ENCODE results near the gene SPATA25.

The SPATA25 gene

DNA sequence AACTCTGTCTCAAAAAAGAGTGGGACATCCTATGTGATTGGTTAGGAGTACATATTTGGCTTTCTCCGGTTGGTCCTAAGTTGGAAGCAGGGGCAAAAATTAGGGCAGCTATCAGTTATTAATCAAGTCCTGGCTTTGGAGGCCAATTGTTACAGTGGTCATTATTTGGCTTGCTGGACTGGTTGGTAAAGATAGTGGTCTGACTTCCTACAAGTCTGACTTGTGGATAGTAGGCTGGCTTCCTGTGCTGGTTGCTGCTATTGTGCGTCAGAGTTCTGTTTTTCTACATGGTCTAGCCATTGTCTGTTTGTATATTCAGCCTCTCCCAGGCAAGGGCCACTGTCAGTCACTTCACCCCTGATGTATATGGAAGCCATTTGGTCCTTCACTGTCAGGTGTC is 37.2 kb downstream of the SPATA25 start:
- H3K4me1 ChIP-seq (ENCODE audit: control insufficient read depth, low read depth, low read length) = no peaks in the 10 kb centered on the region
- no peaks in the 10 kb centered on the region for H3K27me3 ChIP-seq (ENCODE audit: insufficient read depth, low read length, poor library complexity)
- H3K18ac ChIP-seq (ENCODE audit: low read length) = no peak overlapping the region
- no peak overlapping the region for H3K56ac ChIP-seq (ENCODE audit: low read length)
- no peak for DNase-seq
- WGBS (ENCODE audit: extremely low coverage, insufficient coverage, low lambda C conversion rate) = no CpG with 5 or more reads among the region's 2 CpGs
- H4K5ac ChIP-seq (ENCODE audit: low read length) = no peak overlapping the region
- no peak overlapping the region for H2BK120ac ChIP-seq (ENCODE audit: low read depth, low read length)
- no peak overlapping the region for H3K4ac ChIP-seq (ENCODE audit: low read depth, low read length)
- no peak overlapping the region for H3K9ac ChIP-seq (ENCODE audit: low read length)
- H2BK5ac ChIP-seq (ENCODE audit: low read length) = no peak overlapping the region
- H3K27ac ChIP-seq (ENCODE audit: low read depth, low read length) = no peak overlapping the region
- no peak overlapping the region for H3K4me2 ChIP-seq (ENCODE audit: low read length)
- H3K23ac ChIP-seq (ENCODE audit: low read length) = no peak overlapping the region
- H2BK15ac ChIP-seq (replicated peaks; ENCODE audit: low read depth) = no peak overlapping the region
- H3K79me1 ChIP-seq (ENCODE audit: low read length) = no peaks in the 10 kb centered on the region
- H3K79me2 ChIP-seq (ENCODE audit: control insufficient read depth, insufficient read depth, low read length) = no peaks in the 10 kb centered on the region
- no peak overlapping the region for H3K4me3 ChIP-seq (ENCODE audit: low read length)
- H4K8ac ChIP-seq (ENCODE audit: low read depth, low read length) = no peak overlapping the region
- H3K36me3 ChIP-seq (ENCODE audit: control insufficient read depth, insufficient read depth, low read length) = no peaks in the 10 kb centered on the region
- no peak overlapping the region for H2AK5ac ChIP-seq (ENCODE audit: low read length)

DNA sequence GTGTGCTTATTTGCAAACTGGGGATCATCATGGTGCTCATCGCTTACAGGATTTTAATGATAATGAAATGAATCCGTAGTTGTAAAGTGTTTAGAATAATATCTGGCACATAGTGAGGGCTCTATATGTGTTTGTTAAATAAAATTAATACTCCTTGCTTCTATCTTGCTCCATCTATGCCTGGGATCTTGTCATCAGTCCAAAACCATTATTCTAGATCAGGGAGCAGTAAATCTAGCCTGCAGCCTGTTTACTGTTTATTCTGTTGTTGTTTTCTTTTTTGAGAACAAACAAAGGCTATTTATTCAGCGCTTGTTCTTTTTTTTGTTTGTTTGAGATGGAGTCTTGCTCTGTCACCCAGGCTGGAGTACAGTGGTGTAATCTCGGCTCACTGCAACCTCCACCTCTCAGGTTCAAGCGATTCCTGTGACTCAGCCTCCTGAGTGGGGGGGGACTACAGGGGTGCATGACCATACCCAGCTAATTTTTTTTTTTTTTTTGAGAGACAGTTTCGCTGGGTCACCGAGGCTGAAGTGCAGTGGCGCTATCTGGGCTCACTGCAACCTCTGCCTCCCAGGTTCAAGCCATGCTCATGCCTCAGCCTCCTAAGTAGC is 38.3 kb downstream of the SPATA25 start:
- Histone ChIP-seq H3K4ac (ENCODE audit: low read depth, low read length) (no peak overlapping the region), H3K36me3 (ENCODE audit: control insufficient read depth, insufficient read depth, low read length) (no peaks in the 10 kb centered on the region), H3K27me3 (ENCODE audit: insufficient read depth, low read length, poor library complexity) (no peaks in the 10 kb centered on the region), H4K5ac (ENCODE audit: low read length) (no peak overlapping the region), H2AK5ac (ENCODE audit: low read length) (no peak overlapping the region), H3K4me3 (ENCODE audit: low read length) (no peak overlapping the region), H3K9ac (ENCODE audit: low read length) (no peak overlapping the region), H3K79me1 (ENCODE audit: low read length) (no peaks in the 10 kb centered on the region), H4K8ac (ENCODE audit: low read depth, low read length) (no peak overlapping the region), H3K23ac (ENCODE audit: low read length) (no peak overlapping the region), H2BK15ac (replicated peaks; ENCODE audit: low read depth) (no peak overlapping the region), H2BK120ac (ENCODE audit: low read depth, low read length) (no peak overlapping the region), H3K4me1 (ENCODE audit: control insufficient read depth, low read depth, low read length) (no peaks in the 10 kb centered on the region), H2BK5ac (ENCODE audit: low read length) (no peak overlapping the region), H3K4me2 (ENCODE audit: low read length) (no peak overlapping the region), H3K18ac (ENCODE audit: low read length) (no peak overlapping the region), H3K27ac (ENCODE audit: low read depth, low read length) (no peak overlapping the region), H3K79me2 (ENCODE audit: control insufficient read depth, insufficient read depth, low read length) (no peaks in the 10 kb centered on the region), H3K56ac (ENCODE audit: low read length) (no peak overlapping the region)
- no peak for DNase-seq
- WGBS (ENCODE audit: extremely low coverage, insufficient coverage, low lambda C conversion rate) = no CpG with 5 or more reads among the region's 8 CpGs

DNA sequence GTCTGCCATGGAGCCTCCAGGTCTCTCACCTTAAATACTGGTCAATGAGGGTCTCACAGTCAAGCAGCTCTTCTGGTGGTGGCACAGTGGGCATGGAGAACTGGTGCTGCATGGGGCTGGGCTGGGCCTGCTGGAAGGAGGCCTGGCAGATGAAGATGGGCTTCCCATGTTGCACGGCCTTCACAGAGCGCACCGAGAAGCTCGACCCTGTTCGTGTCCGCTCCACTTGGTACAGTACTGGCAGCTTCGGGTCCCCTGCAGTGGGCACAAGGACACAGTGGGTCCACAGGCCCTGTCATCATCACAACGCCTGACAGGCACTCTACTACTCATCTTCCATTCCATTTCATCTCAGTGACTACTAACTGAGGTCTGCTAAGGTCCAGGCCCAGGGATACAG is 39.0 kb downstream of the SPATA25 start:
- Histone ChIP-seq H3K27ac (ENCODE audit: low read depth, low read length) (no peak overlapping the region), H3K27me3 (ENCODE audit: insufficient read depth, low read length, poor library complexity) (no peaks in the 10 kb centered on the region), H2BK5ac (ENCODE audit: low read length) (no peak overlapping the region), H3K18ac (ENCODE audit: low read length) (no peak overlapping the region), H3K9ac (ENCODE audit: low read length) (no peak overlapping the region), H3K79me2 (ENCODE audit: control insufficient read depth, insufficient read depth, low read length) (no peaks in the 10 kb centered on the region), H3K36me3 (ENCODE audit: control insufficient read depth, insufficient read depth, low read length) (no peaks in the 10 kb centered on the region), H3K56ac (ENCODE audit: low read length) (no peak overlapping the region), H3K79me1 (ENCODE audit: low read length) (no peaks in the 10 kb centered on the region), H3K23ac (ENCODE audit: low read length) (no peak overlapping the region), H3K4me2 (ENCODE audit: low read length) (no peak overlapping the region), H4K5ac (ENCODE audit: low read length) (no peak overlapping the region), H4K8ac (ENCODE audit: low read depth, low read length) (no peak overlapping the region), H3K4me1 (ENCODE audit: control insufficient read depth, low read depth, low read length) (no peaks in the 10 kb centered on the region), H3K4ac (ENCODE audit: low read depth, low read length) (no peak overlapping the region), H2BK120ac (ENCODE audit: low read depth, low read length) (no peak overlapping the region), H3K4me3 (ENCODE audit: low read length) (no peak overlapping the region), H2AK5ac (ENCODE audit: low read length) (no peak overlapping the region), H2BK15ac (replicated peaks; ENCODE audit: low read depth) (no peak overlapping the region)
- DNase-seq = no peak
- WGBS (ENCODE audit: extremely low coverage, insufficient coverage, low lambda C conversion rate) = no CpG with 5 or more reads among the region's 8 CpGs

DNA sequence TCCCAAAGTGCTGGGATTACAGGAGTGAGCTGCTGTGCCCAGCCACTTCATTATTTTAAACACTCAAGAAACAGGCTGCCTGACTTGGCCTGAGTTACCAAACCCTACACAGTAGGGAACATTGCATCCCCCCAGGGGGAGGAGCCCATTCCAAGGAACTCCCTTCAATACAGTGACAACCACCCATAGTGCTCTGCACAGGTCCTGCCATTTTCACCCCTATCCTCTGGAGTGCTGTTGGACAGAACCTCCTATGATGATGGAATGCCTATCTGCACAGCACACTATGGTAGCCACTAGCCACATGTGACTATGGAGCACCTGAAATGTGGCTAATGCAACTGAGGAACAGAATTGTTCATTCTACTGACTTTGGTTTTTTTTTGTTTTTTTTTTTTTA is 42.0 kb downstream of the SPATA25 start:
- H3K79me1 ChIP-seq (ENCODE audit: low read length) = no peaks in the 10 kb centered on the region
- no peaks in the 10 kb centered on the region for H3K79me2 ChIP-seq (ENCODE audit: control insufficient read depth, insufficient read depth, low read length)
- peaks cover 2% of the 10 kb centered on the region for H3K36me3 ChIP-seq (ENCODE audit: control insufficient read depth, insufficient read depth, low read length)
- no peaks in the 10 kb centered on the region for H3K27me3 ChIP-seq (ENCODE audit: insufficient read depth, low read length, poor library complexity)
- H3K23ac ChIP-seq (ENCODE audit: low read length) = no peak overlapping the region
- no peak overlapping the region for H4K8ac ChIP-seq (ENCODE audit: low read depth, low read length)
- H3K4me3 ChIP-seq (ENCODE audit: low read length) = no peak overlapping the region
- no peak overlapping the region for H3K56ac ChIP-seq (ENCODE audit: low read length)
- H3K9ac ChIP-seq (ENCODE audit: low read length) = no peak overlapping the region
- no peak overlapping the region for H3K27ac ChIP-seq (ENCODE audit: low read depth, low read length)
- H3K4me1 ChIP-seq (ENCODE audit: control insufficient read depth, low read depth, low read length) = no peaks in the 10 kb centered on the region
- no peak overlapping the region for H2BK15ac ChIP-seq (replicated peaks; ENCODE audit: low read depth)
- H3K18ac ChIP-seq (ENCODE audit: low read length) = no peak overlapping the region
- H3K4ac ChIP-seq (ENCODE audit: low read depth, low read length) = no peak overlapping the region
- no peak overlapping the region for H4K5ac ChIP-seq (ENCODE audit: low read length)
- no peak overlapping the region for H2BK5ac ChIP-seq (ENCODE audit: low read length)
- DNase-seq = no peak
- H3K4me2 ChIP-seq (ENCODE audit: low read length) = no peak overlapping the region
- H2BK120ac ChIP-seq (ENCODE audit: low read depth, low read length) = no peak overlapping the region
- no peak overlapping the region for H2AK5ac ChIP-seq (ENCODE audit: low read length)

DNA sequence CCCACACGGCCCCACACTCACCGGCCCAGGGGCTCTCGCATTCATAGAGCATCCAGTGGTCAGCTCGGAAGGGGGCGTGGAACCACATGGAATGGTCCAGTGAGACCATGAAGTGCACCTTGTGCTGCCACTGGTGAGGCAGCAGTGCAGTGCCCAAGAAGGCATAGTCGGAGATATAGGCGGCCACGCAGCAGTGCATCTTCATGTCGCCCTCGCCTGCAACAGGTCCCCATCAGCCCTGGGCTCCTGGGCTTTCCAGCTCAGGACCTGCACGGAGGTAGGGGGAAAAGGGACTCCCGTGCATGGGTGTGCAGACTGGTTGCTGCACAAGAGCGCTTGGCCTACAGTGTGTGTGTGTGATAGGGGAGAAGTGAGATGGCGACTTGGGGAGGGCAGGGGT is 43.9 kb downstream of the SPATA25 start:
- Histone ChIP-seq H3K27ac (ENCODE audit: low read depth, low read length) (no peak overlapping the region), H2BK15ac (replicated peaks; ENCODE audit: low read depth) (no peak overlapping the region), H3K4me1 (ENCODE audit: control insufficient read depth, low read depth, low read length) (no peaks in the 10 kb centered on the region), H3K23ac (ENCODE audit: low read length) (no peak overlapping the region), H2AK5ac (ENCODE audit: low read length) (no peak overlapping the region), H3K4me3 (ENCODE audit: low read length) (no peak overlapping the region), H2BK120ac (ENCODE audit: low read depth, low read length) (no peak overlapping the region), H3K18ac (ENCODE audit: low read length) (no peak overlapping the region), H3K4me2 (ENCODE audit: low read length) (no peak overlapping the region), H3K56ac (ENCODE audit: low read length) (no peak overlapping the region), H3K36me3 (ENCODE audit: control insufficient read depth, insufficient read depth, low read length) (peaks cover 2% of the 10 kb centered on the region), H4K5ac (ENCODE audit: low read length) (no peak overlapping the region), H3K4ac (ENCODE audit: low read depth, low read length) (no peak overlapping the region), H3K79me1 (ENCODE audit: low read length) (no peaks in the 10 kb centered on the region), H3K27me3 (ENCODE audit: insufficient read depth, low read length, poor library complexity) (no peaks in the 10 kb centered on the region), H4K8ac (ENCODE audit: low read depth, low read length) (no peak overlapping the region), H2BK5ac (ENCODE audit: low read length) (no peak overlapping the region), H3K79me2 (ENCODE audit: control insufficient read depth, insufficient read depth, low read length) (no peaks in the 10 kb centered on the region), H3K9ac (ENCODE audit: low read length) (no peak overlapping the region)
- DNase-seq = no peak
- no CpG with 5 or more reads among the region's 14 CpGs for WGBS (ENCODE audit: extremely low coverage, insufficient coverage, low lambda C conversion rate)

DNA sequence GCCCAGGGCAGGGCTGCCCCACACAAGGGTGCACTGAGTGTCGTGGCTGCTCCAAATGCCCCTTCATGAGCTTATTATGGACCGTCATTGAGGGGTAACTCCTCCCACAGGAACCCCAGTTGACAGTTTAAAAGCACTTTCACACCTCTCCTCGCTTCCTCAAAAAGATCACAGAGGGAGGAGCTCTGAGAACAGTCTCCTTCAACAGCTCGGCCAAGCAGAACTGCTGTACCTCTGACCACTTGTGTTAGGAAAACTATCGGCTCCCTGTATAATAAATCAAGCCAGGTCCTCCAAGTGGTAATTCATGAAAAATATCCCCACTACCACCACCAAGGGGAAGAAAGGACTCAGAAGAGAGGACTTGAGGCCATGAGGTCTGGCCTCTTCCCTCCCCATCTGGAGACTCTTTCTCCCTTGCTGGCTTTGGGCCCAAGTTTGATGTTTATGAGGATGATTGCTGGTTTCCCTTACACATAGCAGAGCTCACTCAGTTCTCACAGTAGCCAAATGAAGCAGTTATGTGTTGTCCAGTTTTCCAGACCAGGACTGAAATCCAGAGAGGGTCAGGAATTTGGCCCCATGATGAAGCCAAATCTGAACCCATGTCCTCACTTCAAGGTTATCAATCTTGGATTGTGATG is 45.1 kb downstream of the SPATA25 start:
- no peak overlapping the region for H3K27ac ChIP-seq (ENCODE audit: low read depth, low read length)
- no peak overlapping the region for H4K8ac ChIP-seq (ENCODE audit: low read depth, low read length)
- no peak overlapping the region for H3K4me2 ChIP-seq (ENCODE audit: low read length)
- H3K4ac ChIP-seq (ENCODE audit: low read depth, low read length) = no peak overlapping the region
- H3K36me3 ChIP-seq (ENCODE audit: control insufficient read depth, insufficient read depth, low read length) = peaks cover 2% of the 10 kb centered on the region
- H3K56ac ChIP-seq (ENCODE audit: low read length) = no peak overlapping the region
- WGBS (ENCODE audit: extremely low coverage, insufficient coverage, low lambda C conversion rate) = no CpG with 5 or more reads among the region's 5 CpGs
- H3K9ac ChIP-seq (ENCODE audit: low read length) = no peak overlapping the region
- no peaks in the 10 kb centered on the region for H3K27me3 ChIP-seq (ENCODE audit: insufficient read depth, low read length, poor library complexity)
- no peak overlapping the region for H2BK15ac ChIP-seq (replicated peaks; ENCODE audit: low read depth)
- H3K23ac ChIP-seq (ENCODE audit: low read length) = no peak overlapping the region
- H3K79me2 ChIP-seq (ENCODE audit: control insufficient read depth, insufficient read depth, low read length) = no peaks in the 10 kb centered on the region
- no peaks in the 10 kb centered on the region for H3K4me1 ChIP-seq (ENCODE audit: control insufficient read depth, low read depth, low read length)
- H2BK5ac ChIP-seq (ENCODE audit: low read length) = no peak overlapping the region
- H3K79me1 ChIP-seq (ENCODE audit: low read length) = no peaks in the 10 kb centered on the region
- no peak overlapping the region for H3K18ac ChIP-seq (ENCODE audit: low read length)
- no peak for DNase-seq
- no peak overlapping the region for H2BK120ac ChIP-seq (ENCODE audit: low read depth, low read length)
- H2AK5ac ChIP-seq (ENCODE audit: low read length) = no peak overlapping the region
- H4K5ac ChIP-seq (ENCODE audit: low read length) = no peak overlapping the region
- H3K4me3 ChIP-seq (ENCODE audit: low read length) = no peak overlapping the region

All from mesendoderm (in vitro differentiated cells).